Spleen (tissue), 13 donors: ENCODE data around the gene ACSS3. TPM values are rescaled to one million over a fixed set of nuclear protein-coding genes. Genes with fewer than 3 reads are reported as not detected.

Experiments
- DNase-seq: peaks from one replicate; pipeline ENCODE4 v3.0.0-alpha.2; 2020
- H3K27ac ChIP-seq, 8 donors: fragments of 200-600 bp; sonication (generic) in 7 of 8; 1 replicate in 4 of 8; 2 replicates in 4 of 8; pipeline versions ENCODE4 v1.5.0 to v1.8.0; 2016 to 2021; ENCODE audit warnings: inconsistent platforms in 4 of 8, mild to moderate bottlenecking in 4 of 8, moderate library complexity in 1 of 8
- H3K27me3 ChIP-seq, 7 donors: fragments of 200-600 bp; sonication (generic) in 6 of 7; replicated peaks in 1 of 7; 1 replicate in 4 of 7; 2 replicates in 3 of 7; pipeline versions ENCODE4 v1.5.0 to v1.8.0; 2016 to 2021; ENCODE audit warnings: inconsistent platforms in 3 of 7, mild to moderate bottlenecking in 1 of 7
- H3K36me3 ChIP-seq, 6 donors: fragments of 200-600 bp; sonication (generic) in 5 of 6; 1 replicate in 4 of 6; 2 replicates in 2 of 6; pipeline versions ENCODE4 v1.5.0 to v1.8.0; 2016 to 2021; ENCODE audit warnings: inconsistent platforms in 2 of 6
- H3K4me1 ChIP-seq, 6 donors: fragments of 200-600 bp; sonication (generic) in 5 of 6; 1 replicate in 3 of 6; 2 replicates in 3 of 6; pipeline versions ENCODE4 v1.5.0 to v1.8.0; 2016 to 2021; ENCODE audit warnings: inconsistent platforms in 3 of 6
- H3K4me3 ChIP-seq, 8 donors: fragments of 200-600 bp; sonication (generic) in 7 of 8; 1 replicate in 4 of 8; 2 replicates in 4 of 8; pipeline versions ENCODE4 v1.5.0 to v1.8.0; 2016 to 2021; ENCODE audit warnings: inconsistent platforms in 4 of 8, mild to moderate bottlenecking in 4 of 8, moderate library complexity in 2 of 8
- H3K9me3 ChIP-seq, 8 donors: fragments of 200-600 bp; sonication (generic) in 7 of 8; 1 replicate in 4 of 8; 2 replicates in 4 of 8; pipeline versions ENCODE4 v1.5.0 to v1.8.0; 2016 to 2021; ENCODE audit warnings: inconsistent platforms in 4 of 8
- CTCF ChIP-seq, 11 experiments: fragments of 200-600 bp in 7 of 11; fragments of 450-650 bp in 4 of 11; sonication (generic) in 4 of 11; IDR thresholded peaks in 8 of 11; conservative IDR thresholded peaks in 3 of 11; 1 replicate in 7 of 11; 2 replicates in 4 of 11; pipeline versions ENCODE4 v1.4.0 to v1.8.0; 2016 to 2021; ENCODE audit warnings: antibody characterized with exemption in 11 of 11, inconsistent platforms in 4 of 11, mild to moderate bottlenecking in 1 of 11
- POLR2A ChIP-seq, 3 donors: fragments of 450-650 bp; IDR thresholded peaks; one replicate each; pipeline ENCODE4 v1.5.1; 2017; ENCODE audit warnings: antibody characterized with exemption in 3 of 3, mild to moderate bottlenecking in 1 of 3
- POLR2AphosphoS5 ChIP-seq, 3 donors: sonication (generic); formaldehyde crosslinking; IDR thresholded peaks; one replicate each; pipeline ENCODE4 v1.5.1; 2017; ENCODE audit warnings: antibody characterized with exemption in 3 of 3
- WGBS, 5 donors: extraction: QIAGEN DNeasy Blood & Tissue Kit in 3 of 5; methylation state at CpG; one replicate each; pipeline versions ENCODE4 v1.1.5 to v1.1.7; 2013 to 2018; 5-methylcytosine and 5-hydroxymethylcytosine counted together
- intact Hi-C: fragments of 100-400 bp; cut with DNase I; formaldehyde crosslinking; loops from one replicate; pipeline ENCODE4 v1.15.0; 2023; ENCODE audit warnings: low total_unique reads
- long read RNA-seq, 2 donors: transcript quantifications; one replicate each; lab custom pipeline, GENCODE V29; 2026
- polyA plus RNA-seq, 3 donors: library from polyadenylated mRNA; stranded (reverse); fragments of 200-250 nt; gene quantifications; one replicate each; pipeline ENCODE4 v1.2.1, GENCODE V29; 2013
- total RNA-seq, 7 donors: library from RNA; depleted of rRNA in 3 of 7; stranded (reverse); fragments of >200 nt in 3 of 7; fragmentation: NEBNext Ultra II Directional in 4 of 7; extraction: Animal tissue kit (Norgen Biotek cat#: 25700) in 4 of 7; gene quantifications; one replicate each; pipeline versions ENCODE4 v1.1.0 to v1.2.1, GENCODE V29; 2016 to 2021
- donor health status: healthy with polysubstance abuse.
- donor health status: DM: no; HTN: no; CAD: no; lungs with moderate emphysema.
- donor health status: DM: no; HTN: no; CAD: no.
- donor health status: Bipolar disorder and iron deficiency.
- donor health status: healthy.
- donor health status: DM: no; HTN: no; CAD: no.
- donor health status: DM: yes; HTN: yes; CAD: no.

The ACSS3 gene
- total RNA-seq = 10 to 100 TPM in 2 of 7 donors, 1 to 10 TPM in 5; 5.9 to 12.3 (median 9.0) TPM
- polyA plus RNA-seq = 1 to 10 TPM; 1.1 to 1.4 (median 1.3) TPM
- long read RNA-seq, donor 1, partial matches to known transcripts = 0 of 1 reads
- long read RNA-seq, donor 1, other reads (novel, unspliced or antisense) = 0 of 1 reads
- long read RNA-seq, donor 2, full-length matches to known transcripts = 2 of 2 reads
- long read RNA-seq, donor 2, partial matches to known transcripts = 0 of 2 reads
- long read RNA-seq, donor 2, other reads (novel, unspliced or antisense) = 0 of 2 reads

- Histone ChIP-seq H3K27ac (peak within 1 kb of the TSS in 7 of 8 donors; percentile 64 to 79 (median 77)), H3K9me3 (no peaks in the 10 kb centered on the region), H3K27me3 (peaks cover 0 to 28% (median 12%) of the 10 kb centered on the region in 7 donors), H3K4me1 (peaks cover 0 to 6% (median 0%) of the 10 kb centered on the region in 6 donors), H3K4me3 (peak within 1 kb of the TSS; percentile 6 to 65 (median 34)), H3K36me3 (no peaks in the 10 kb centered on the region)
- TF ChIP-seq CTCF (IDR thresholded peaks at IDR 0.05 in 8 of 11, conservative IDR thresholded peaks at IDR 0.05 in 3 of 11) = no peak
- peak in 2 of 3 donors; percentile 53 for TF ChIP-seq POLR2AphosphoS5 (IDR thresholded peaks at IDR 0.05)
- DNase-seq = no peak
- 3 to 5% (median 4%) methylated on average over 28 to 49 of the region's 49 CpGs for WGBS, 5 donors
- intact Hi-C loops = no loop called here
Observed at GRCh38 chr12:81077686-81078441, at the start of gene ACSS3. Gene ACSS3 (plus strand): TSS chr12:81078079. CDS start chr12:81078121, 42 bp downstream.

- H3K27me3 ChIP-seq = no peaks in the 10 kb centered on the region
- intact Hi-C loops = no loop called here
- TF ChIP-seq POLR2AphosphoS5 (IDR thresholded peaks at IDR 0.05) (no peak), POLR2A (IDR thresholded peaks at IDR 0.05) (no peak), CTCF (IDR thresholded peaks at IDR 0.05 in 8 of 11, conservative IDR thresholded peaks at IDR 0.05 in 3 of 11) (no peak)
- H3K36me3 ChIP-seq = no peaks in the 10 kb centered on the region
- WGBS, 5 donors = 60 to 92% (median 64%) methylated on average over 1 of the region's 1 CpG
- H3K9me3 ChIP-seq = peaks cover 0 to 14% (median 3%) of the 10 kb centered on the region in 8 donors
- no peaks in the 10 kb centered on the region for H3K4me1 ChIP-seq
- no peak overlapping the region for H3K27ac ChIP-seq
- H3K4me3 ChIP-seq = no peak overlapping the region
- DNase-seq = no peak
Observed at GRCh38 chr12:81034926-81035325, 43.0 kb upstream of the ACSS3 start.

- no peak for TF ChIP-seq POLR2A (IDR thresholded peaks at IDR 0.05)
- TF ChIP-seq CTCF (IDR thresholded peaks at IDR 0.05 in 8 of 11, conservative IDR thresholded peaks at IDR 0.05 in 3 of 11) = no peak
- TF ChIP-seq POLR2AphosphoS5 (IDR thresholded peaks at IDR 0.05) = no peak
- H3K4me3 ChIP-seq = no peak overlapping the region
- H3K36me3 ChIP-seq = no peaks in the 10 kb centered on the region
- no peaks in the 10 kb centered on the region for H3K4me1 ChIP-seq
- H3K27ac ChIP-seq = no peak overlapping the region
- no peaks in the 10 kb centered on the region for H3K9me3 ChIP-seq
- intact Hi-C loops = no loop called here
- DNase-seq = no peak
- 75 to 81% (median 75%) methylated on average over 2 of the region's 2 CpGs for WGBS, 5 donors
- H3K27me3 ChIP-seq = no peaks in the 10 kb centered on the region
Observed at GRCh38 chr12:81039231-81039630, 38.6 kb upstream of the ACSS3 start.
